ENCODE data around the gene ZNF614. TPM values are rescaled to one million over a fixed set of nuclear protein-coding genes. Genes with fewer than 3 reads are reported as not detected.
"Not testable (repeated sequence)": the region's sequence is repeated elsewhere in the genome, so short reads cannot be mapped to it uniquely, and the experiment has no call there.

ZNF614 gene
- polyA plus RNA-seq, 2 of the 4 experiments (the other 2 are of a cell fraction): 3.6 to 10.0 TPM

- WGBS (ENCODE audit: missing lambda C conversion rate): 79% methylated on average over 7 of the region's 7 CpGs
- Histone ChIP-seq H3K9me3 (peaks cover 95% of the 10 kb centered on the region), H3K4me1 (no peaks in the 10 kb centered on the region), H3K4me3 (no peak overlapping the region), H3K4me2 (no peak overlapping the region), H3K27ac (no peak overlapping the region)
- CTCF ChIA-PET: no interaction called here
- POLR2A ChIA-PET: no interaction called here
- TF ChIP-seq, protein P1, sequence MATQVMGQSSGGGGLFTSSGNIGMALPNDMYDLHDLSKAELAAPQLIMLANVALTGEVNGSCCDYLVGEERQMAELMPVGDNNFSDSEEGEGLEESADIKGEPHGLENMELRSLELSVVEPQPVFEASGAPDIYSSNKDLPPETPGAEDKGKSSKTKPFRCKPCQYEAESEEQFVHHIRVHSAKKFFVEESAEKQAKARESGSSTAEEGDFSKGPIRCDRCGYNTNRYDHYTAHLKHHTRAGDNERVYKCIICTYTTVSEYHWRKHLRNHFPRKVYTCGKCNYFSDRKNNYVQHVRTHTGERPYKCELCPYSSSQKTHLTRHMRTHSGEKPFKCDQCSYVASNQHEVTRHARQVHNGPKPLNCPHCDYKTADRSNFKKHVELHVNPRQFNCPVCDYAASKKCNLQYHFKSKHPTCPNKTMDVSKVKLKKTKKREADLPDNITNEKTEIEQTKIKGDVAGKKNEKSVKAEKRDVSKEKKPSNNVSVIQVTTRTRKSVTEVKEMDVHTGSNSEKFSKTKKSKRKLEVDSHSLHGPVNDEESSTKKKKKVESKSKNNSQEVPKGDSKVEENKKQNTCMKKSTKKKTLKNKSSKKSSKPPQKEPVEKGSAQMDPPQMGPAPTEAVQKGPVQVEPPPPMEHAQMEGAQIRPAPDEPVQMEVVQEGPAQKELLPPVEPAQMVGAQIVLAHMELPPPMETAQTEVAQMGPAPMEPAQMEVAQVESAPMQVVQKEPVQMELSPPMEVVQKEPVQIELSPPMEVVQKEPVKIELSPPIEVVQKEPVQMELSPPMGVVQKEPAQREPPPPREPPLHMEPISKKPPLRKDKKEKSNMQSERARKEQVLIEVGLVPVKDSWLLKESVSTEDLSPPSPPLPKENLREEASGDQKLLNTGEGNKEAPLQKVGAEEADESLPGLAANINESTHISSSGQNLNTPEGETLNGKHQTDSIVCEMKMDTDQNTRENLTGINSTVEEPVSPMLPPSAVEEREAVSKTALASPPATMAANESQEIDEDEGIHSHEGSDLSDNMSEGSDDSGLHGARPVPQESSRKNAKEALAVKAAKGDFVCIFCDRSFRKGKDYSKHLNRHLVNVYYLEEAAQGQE (IDR thresholded peaks at IDR 0.05): no peak
- TF ChIP-seq, protein P2, sequence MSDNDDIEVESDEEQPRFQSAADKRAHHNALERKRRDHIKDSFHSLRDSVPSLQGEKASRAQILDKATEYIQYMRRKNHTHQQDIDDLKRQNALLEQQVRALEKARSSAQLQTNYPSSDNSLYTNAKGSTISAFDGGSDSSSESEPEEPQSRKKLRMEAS (IDR thresholded peaks at IDR 0.05): no peak
- no peak for TF ChIP-seq BHLHE40 (IDR thresholded peaks at IDR 0.05; ENCODE audit: low read depth, low read length)
- no peak for TF ChIP-seq MYC (IDR thresholded peaks at IDR 0.05; ENCODE audit: borderline replicate concordance, low read length)
- no peak for TF ChIP-seq ZSCAN20 (CRISPR knock-in tag; IDR thresholded peaks at IDR 0.05)
- TF ChIP-seq CHD4 (IDR thresholded peaks at IDR 0.05; ENCODE audit: borderline replicate concordance): no peak
- TF ChIP-seq HMGXB4 (CRISPR knock-in tag; IDR thresholded peaks at IDR 0.05; ENCODE audit: borderline replicate concordance): no peak
- no peak for TF ChIP-seq EHMT2 (IDR thresholded peaks at IDR 0.05; ENCODE audit: low read depth)
- no peak for TF ChIP-seq HOXA7 (CRISPR knock-in tag; IDR thresholded peaks at IDR 0.05)
- TF ChIP-seq NFE2L2 (conservative IDR thresholded peaks at IDR 0.05; ENCODE audit: low read length): no peak
- DNase-seq (ENCODE audit: low read depth in 1 of 2, low spot score in 1 of 2) (no peak), FAIRE-seq (no peak), ATAC-seq (no peak)
Measured at GRCh38 chr19:51977346-51977745, 50.8 kb downstream of the ZNF614 start.

- Histone ChIP-seq H3K4me1 (no peaks in the 10 kb centered on the region), H3K4me3 (no peak overlapping the region), H3K4me2 (no peak overlapping the region), H3K9me3 (peaks cover 96% of the 10 kb centered on the region), H3K27ac (no peak overlapping the region)
- FAIRE-seq (no peak), ATAC-seq (no peak), DNase-seq (ENCODE audit: low read depth in 1 of 2, low spot score in 1 of 2) (no peak)
- 65% methylated on average over 3 of the region's 3 CpGs for WGBS (ENCODE audit: missing lambda C conversion rate)
- ChIA-PET POLR2A (no interaction called here), CTCF (no interaction called here)
- TF ChIP-seq JUN (IDR thresholded peaks at IDR 0.05) (no peak), FOSB (CRISPR knock-in tag; IDR thresholded peaks at IDR 0.05) (no peak), MAZ (IDR thresholded peaks at IDR 0.05; ENCODE audit: borderline replicate concordance, low read depth, low read length) (no peak), KDM1A (IDR thresholded peaks at IDR 0.05; ENCODE audit: low read depth) (no peak), HMGXB4 (CRISPR knock-in tag; IDR thresholded peaks at IDR 0.05; ENCODE audit: borderline replicate concordance) (no peak), HOXA7 (CRISPR knock-in tag; IDR thresholded peaks at IDR 0.05) (no peak), POLR2A (IDR thresholded peaks at IDR 0.05; ENCODE audit: low read length) (no peak), TFCP2L1 (CRISPR knock-in tag; IDR thresholded peaks at IDR 0.05) (no peak), EP300 (IDR thresholded peaks at IDR 0.05) (no peak)
- TF ChIP-seq, protein P3, sequence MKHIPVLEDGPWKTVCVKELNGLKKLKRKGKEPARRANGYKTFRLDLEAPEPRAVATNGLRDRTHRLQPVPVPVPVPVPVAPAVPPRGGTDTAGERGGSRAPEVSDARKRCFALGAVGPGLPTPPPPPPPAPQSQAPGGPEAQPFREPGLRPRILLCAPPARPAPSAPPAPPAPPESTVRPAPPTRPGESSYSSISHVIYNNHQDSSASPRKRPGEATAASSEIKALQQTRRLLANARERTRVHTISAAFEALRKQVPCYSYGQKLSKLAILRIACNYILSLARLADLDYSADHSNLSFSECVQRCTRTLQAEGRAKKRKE (CRISPR knock-in tag; IDR thresholded peaks at IDR 0.05; ENCODE audit: low read depth): no peak
Measured at GRCh38 chr19:51976852-51977251, 51.3 kb downstream of the ZNF614 start.

GRCh38 chr19:51975787-51976186 is 52.4 kb downstream of the ZNF614 start:
- H3K4me1 ChIP-seq; POLR2A ChIA-PET; H3K27ac ChIP-seq; H3K4me2 ChIP-seq; DNase-seq (ENCODE audit: low read depth in 1 of 2, low spot score in 1 of 2); CTCF ChIA-PET; ATAC-seq; FAIRE-seq; H3K4me3 ChIP-seq: not testable (repeated sequence)
- peaks cover 96% of the 10 kb centered on the region for H3K9me3 ChIP-seq
- 83% methylated on average over 17 of the region's 17 CpGs for WGBS (ENCODE audit: missing lambda C conversion rate)
